ENCODE results near the gene MICU1.

The MICU1 gene

GRCh38 chr10:72318418-72319262 lies 307.2 kb downstream of the MICU1 start:
- H3K36me3 ChIP-seq (ENCODE audit: insufficient read depth, insufficient read length, low read length), result no peaks in the 10 kb centered on the region
- H3K9me3 ChIP-seq (ENCODE audit: insufficient read depth, low read length), result no peaks in the 10 kb centered on the region
- H3K4me1 ChIP-seq (ENCODE audit: insufficient read depth, insufficient read length), result peaks cover 25% of the 10 kb centered on the region
- H3K9ac ChIP-seq (ENCODE audit: insufficient read length, low read depth), result no peak overlapping the region
- no peak for DNase-seq (ENCODE audit: low read depth, low spot score)
- H3K4me3 ChIP-seq (ENCODE audit: insufficient read length, low read depth), result no peak overlapping the region
- H3K27me3 ChIP-seq (ENCODE audit: insufficient read depth, insufficient read length), result peaks cover 6% of the 10 kb centered on the region
- TF ChIP-seq ZNF274 (IDR thresholded peaks at IDR 0.05; ENCODE audit: low read depth, low read length) (no peak), YY1 (IDR thresholded peaks at IDR 0.05; ENCODE audit: insufficient read depth, insufficient read length) (no peak), SUZ12 (IDR thresholded peaks at IDR 0.05; ENCODE audit: extremely low read depth, insufficient read depth, insufficient read length) (no peak)

All from NT2/D1 (cell line).